Stromal cell of bone marrow (primary cell): ENCODE data around the gene NEK9.
A peak's percentile ranks its signal among the peaks of the same experiment; 100 is the strongest.
"Not testable (repeated sequence)": the region's sequence is repeated elsewhere in the genome, so short reads cannot be mapped to it uniquely, and the experiment has no call there.

ENCODE experiments used
- DNase-seq: peaks from one replicate; pipeline ENCODE4 v3.0.0-alpha.2; 2012; ENCODE audit warnings: low read depth

NEK9 gene

GRCh38 chr14:75101491-75101890 is 25.4 kb downstream of the NEK9 start:
- DNase-seq, result no peak

- no peak for DNase-seq
Measured at GRCh38 chr14:75098682-75099081, 28.2 kb downstream of the NEK9 start.

GRCh38 chr14:75098212-75098611 is 28.6 kb downstream of the NEK9 start:
- DNase-seq, result no peak

- DNase-seq, result no peak
Measured at GRCh38 chr14:75096959-75097358, 29.9 kb downstream of the NEK9 start.

GRCh38 chr14:75095690-75096089 is 31.2 kb downstream of the NEK9 start:
- no peak for DNase-seq

- DNase-seq, result peak; percentile 72
Measured at GRCh38 chr14:75094896-75095295, 32.0 kb downstream of the NEK9 start.

GRCh38 chr14:75092698-75093097 is 34.1 kb downstream of the NEK9 start:
- no peak for DNase-seq

- DNase-seq, result no peak
Measured at GRCh38 chr14:75091251-75091650, 35.6 kb downstream of the NEK9 start.

- no peak for DNase-seq
Measured at GRCh38 chr14:75090353-75090752, 36.5 kb downstream of the NEK9 start.

- DNase-seq, result peak; percentile 44
Measured at GRCh38 chr14:75088566-75089373, 38.1 kb downstream of the NEK9 start.

GRCh38 chr14:75088153-75088552 is 38.7 kb downstream of the NEK9 start:
- no peak for DNase-seq

- no peak for DNase-seq
Measured at GRCh38 chr14:75084513-75084912, 42.3 kb downstream of the NEK9 start.

GRCh38 chr14:75083271-75083670 is 43.6 kb downstream of the NEK9 start:
- DNase-seq, result no peak

GRCh38 chr14:75081660-75082229 is 45.1 kb downstream of the NEK9 start:
- no peak for DNase-seq

GRCh38 chr14:75079521-75079920 is 47.3 kb downstream of the NEK9 start:
- DNase-seq, result no peak

GRCh38 chr14:75077794-75078193 is 49.1 kb downstream of the NEK9 start:
- no peak for DNase-seq

GRCh38 chr14:75070383-75070782 is 56.5 kb downstream of the NEK9 start:
- DNase-seq, result no peak

- no peak for DNase-seq
Measured at GRCh38 chr14:75069811-75070145, 57.1 kb downstream of the NEK9 start.

GRCh38 chr14:75069121-75069810 is 57.6 kb downstream of the NEK9 start, which contains the start of gene ZC2HC1C:
TSS of gene ZC2HC1C (plus strand) at chr14:75069641. CDS start at chr14:75070574, 933 bp downstream.
- DNase-seq, result peak; percentile 84

- DNase-seq, result no peak
Measured at GRCh38 chr14:75068294-75069120, 58.3 kb downstream of the NEK9 start.

- not testable (repeated sequence) for DNase-seq
Measured at GRCh38 chr14:75067765-75068164, 59.1 kb downstream of the NEK9 start.

GRCh38 chr14:75067212-75067611 is 59.6 kb downstream of the NEK9 start:
- DNase-seq, result no peak
